Stimulated activated naive B cell treated with anti-CD40 and anti-IgM and Interleukin-4, amounts not matched to agents 10 μg/mL and 1 μg/mL and 100 μg/mL, for 72 hours (primary cell): Measurements from ENCODE around the gene NMT2.

Experiments
- ATAC-seq, 2 donors: fragments of 150-1000 bp; cut with Tn5 transposase; replicated peaks; 2 replicates each; pipeline ENCODE4 v1.10.0; 2021; ENCODE audit warnings: moderate library complexity in 1 of 2
- DNase-seq: peaks from one replicate; pipeline ENCODE4 v3.0.0; 2021
- H3K27ac Mint-ChIP-seq: one replicate; pipeline ENCODE4 v1.8.0; 2022; ENCODE audit warnings: mild to moderate bottlenecking, mixed read lengths
- H3K27me3 Mint-ChIP-seq, 2 donors: one replicate each; pipeline ENCODE4 v1.8.0; 2022; ENCODE audit warnings: mixed read lengths in 2 of 2
- H3K36me3 Mint-ChIP-seq, 2 donors: one replicate each; pipeline ENCODE4 v1.8.0; 2022; ENCODE audit warnings: mixed read lengths in 2 of 2, mild to moderate bottlenecking in 1 of 2
- H3K4me1 Mint-ChIP-seq, 2 donors: one replicate each; pipeline ENCODE4 v1.8.0; 2022; ENCODE audit warnings: mixed read lengths in 2 of 2, mild to moderate bottlenecking in 1 of 2
- H3K4me3 Mint-ChIP-seq, 2 donors: one replicate each; pipeline ENCODE4 v1.8.0; 2022; ENCODE audit warnings: mild to moderate bottlenecking in 2 of 2, mixed read lengths in 2 of 2, moderate library complexity in 1 of 2
- H3K9me3 Mint-ChIP-seq, 2 donors: one replicate each; pipeline ENCODE4 v1.8.0; 2022; ENCODE audit warnings: mixed read lengths in 2 of 2, mild to moderate bottlenecking in 1 of 2

NMT2 gene

GRCh38 chr10:15196021-15196834 lies 27.7 kb upstream of the NMT2 start:
- no peak for DNase-seq
- peaks cover 9 to 15% of the 10 kb centered on the region in 2 donors for H3K27me3 Mint-ChIP-seq
- peak; percentile 41 to 49 for ATAC-seq
- no peaks in the 10 kb centered on the region for H3K36me3 Mint-ChIP-seq
- H3K9me3 Mint-ChIP-seq: no peaks in the 10 kb centered on the region
- H3K27ac Mint-ChIP-seq: no peak overlapping the region
- H3K4me3 Mint-ChIP-seq: peak overlapping the region; percentile 33 to 55
- H3K4me1 Mint-ChIP-seq: peaks cover 0 to 6% of the 10 kb centered on the region in 2 donors

- Mint-ChIP-seq H3K4me1 (peaks cover 8 to 10% of the 10 kb centered on the region in 2 donors), H3K27me3 (peaks cover 0 to 4% of the 10 kb centered on the region in 2 donors), H3K27ac (peak overlapping the region; percentile 52), H3K36me3 (no peaks in the 10 kb centered on the region), H3K4me3 (peak overlapping the region; percentile 13 to 47), H3K9me3 (peaks cover 0 to 1% of the 10 kb centered on the region in 2 donors)
- ATAC-seq: peak; percentile 92 to 96
- DNase-seq: peak; percentile 36
These were observed 20.8 kb upstream of the NMT2 start for GRCh38 chr10:15189133-15189885.

- H3K9me3 Mint-ChIP-seq: peaks cover 0 to 1% of the 10 kb centered on the region in 2 donors
- H3K27ac Mint-ChIP-seq: no peak overlapping the region
- ATAC-seq (peak in 1 of 2 donors; percentile 22), DNase-seq (no peak)
- H3K36me3 Mint-ChIP-seq: no peaks in the 10 kb centered on the region
- H3K4me1 Mint-ChIP-seq: peaks cover 8 to 10% of the 10 kb centered on the region in 2 donors
- peaks cover 0 to 4% of the 10 kb centered on the region in 2 donors for H3K27me3 Mint-ChIP-seq
- H3K4me3 Mint-ChIP-seq: no peak overlapping the region
These were observed 20.1 kb upstream of the NMT2 start for GRCh38 chr10:15188603-15189002.

- Mint-ChIP-seq H3K27ac (no peak overlapping the region), H3K36me3 (no peaks in the 10 kb centered on the region), H3K9me3 (peaks cover 0 to 1% of the 10 kb centered on the region in 2 donors), H3K4me3 (no peak overlapping the region), H3K4me1 (peaks cover 0 to 2% of the 10 kb centered on the region in 2 donors), H3K27me3 (peaks cover 16 to 25% of the 10 kb centered on the region in 2 donors)
- DNase-seq (no peak), ATAC-seq (no peak)
These were observed 15.4 kb upstream of the NMT2 start for GRCh38 chr10:15183689-15184481.

GRCh38 chr10:15182540-15183207 lies 14.2 kb upstream of the NMT2 start:
- ATAC-seq: no peak
- H3K27ac Mint-ChIP-seq: no peak overlapping the region
- H3K4me1 Mint-ChIP-seq: peaks cover 0 to 2% of the 10 kb centered on the region in 2 donors

GRCh38 chr10:15181576-15182156 lies 13.2 kb upstream of the NMT2 start:
- no peak for DNase-seq

More at GRCh38 chr10:15182540-15183207, 14.2 kb upstream of the NMT2 start:
- Mint-ChIP-seq H3K27me3 (peaks cover 17 to 26% of the 10 kb centered on the region in 2 donors), H3K4me3 (no peak overlapping the region), H3K9me3 (peaks cover 0 to 1% of the 10 kb centered on the region in 2 donors), H3K36me3 (no peaks in the 10 kb centered on the region)
- DNase-seq: no peak

GRCh38 chr10:15180736-15181135 lies 12.2 kb upstream of the NMT2 start:
- no peaks in the 10 kb centered on the region for H3K4me1 Mint-ChIP-seq
- peaks cover 0 to under 1% of the 10 kb centered on the region in 2 donors for H3K9me3 Mint-ChIP-seq
- no peak overlapping the region for H3K27ac Mint-ChIP-seq
- no peak for ATAC-seq
- no peak for DNase-seq
- no peak overlapping the region for H3K4me3 Mint-ChIP-seq
- peaks cover 18 to 22% of the 10 kb centered on the region in 2 donors for H3K27me3 Mint-ChIP-seq
- H3K36me3 Mint-ChIP-seq: no peaks in the 10 kb centered on the region

More at GRCh38 chr10:15181576-15182156, 13.2 kb upstream of the NMT2 start:
- Mint-ChIP-seq H3K36me3 (no peaks in the 10 kb centered on the region), H3K4me1 (peaks cover 0 to under 1% of the 10 kb centered on the region in 2 donors), H3K9me3 (peaks cover 0 to 1% of the 10 kb centered on the region in 2 donors), H3K27ac (no peak overlapping the region), H3K27me3 (peaks cover 17 to 24% of the 10 kb centered on the region in 2 donors), H3K4me3 (no peak overlapping the region)
- ATAC-seq: no peak

- Mint-ChIP-seq H3K27me3 (peaks cover 16 to 18% of the 10 kb centered on the region in 2 donors), H3K9me3 (peaks cover 0 to 2% of the 10 kb centered on the region in 2 donors), H3K4me3 (no peak overlapping the region), H3K4me1 (no peaks in the 10 kb centered on the region), H3K36me3 (no peaks in the 10 kb centered on the region), H3K27ac (no peak overlapping the region)
- DNase-seq (no peak), ATAC-seq (no peak)
These were observed 7.8 kb upstream of the NMT2 start for GRCh38 chr10:15176269-15176668.

- H3K9me3 Mint-ChIP-seq: peaks cover 0 to 2% of the 10 kb centered on the region in 2 donors
- DNase-seq (no peak), ATAC-seq (no peak)
- H3K4me1 Mint-ChIP-seq: no peaks in the 10 kb centered on the region
- H3K4me3 Mint-ChIP-seq: no peak overlapping the region
- peaks cover 11 to 13% of the 10 kb centered on the region in 2 donors for H3K27me3 Mint-ChIP-seq
- H3K36me3 Mint-ChIP-seq: no peaks in the 10 kb centered on the region
- H3K27ac Mint-ChIP-seq: no peak overlapping the region
These were observed 7.1 kb upstream of the NMT2 start for GRCh38 chr10:15175587-15175986.

GRCh38 chr10:15172306-15172840 lies 3.9 kb upstream of the NMT2 start:
- Mint-ChIP-seq H3K36me3 (peaks cover 0 to 2% of the 10 kb centered on the region in 2 donors), H3K4me3 (no peak overlapping the region), H3K27me3 (peaks cover 0 to 4% of the 10 kb centered on the region in 2 donors), H3K4me1 (peaks cover 12 to 21% of the 10 kb centered on the region in 2 donors), H3K27ac (no peak overlapping the region), H3K9me3 (peaks cover 0 to 2% of the 10 kb centered on the region in 2 donors)
- no peak for DNase-seq
- no peak for ATAC-seq

GRCh38 chr10:15169555-15170401 lies 1.3 kb upstream of the NMT2 start:
- Mint-ChIP-seq H3K36me3 (peaks cover 0 to 2% of the 10 kb centered on the region in 2 donors), H3K27ac (peak overlapping the region; percentile 9), H3K4me3 (peak overlapping the region in 1 of 2 donors; percentile 67), H3K4me1 (peaks cover 14 to 34% of the 10 kb centered on the region in 2 donors), H3K9me3 (no peaks in the 10 kb centered on the region), H3K27me3 (no peaks in the 10 kb centered on the region)
- DNase-seq (no peak), ATAC-seq (no peak)

GRCh38 chr10:15168786-15169554 lies 477 bp upstream of the NMT2 start:
- Mint-ChIP-seq H3K9me3 (no peaks in the 10 kb centered on the region), H3K27me3 (no peaks in the 10 kb centered on the region), H3K4me1 (peaks cover 14 to 34% of the 10 kb centered on the region in 2 donors), H3K27ac (peak overlapping the region; percentile 9), H3K4me3 (peak overlapping the region; percentile 57 to 67), H3K36me3 (peaks cover 0 to 2% of the 10 kb centered on the region in 2 donors)
- peak; percentile 79 for DNase-seq
- peak; percentile 65 to 71 for ATAC-seq
